Skeletal muscle tissue (tissue), 4 donors: ENCODE results near the gene PDE8B. TPM values are rescaled to one million over a fixed set of nuclear protein-coding genes. Genes with fewer than 3 reads are reported as not detected.

Source experiments
- H3K27ac ChIP-seq: one replicate; pipeline ENCODE4 v1.7.0; 2013; ENCODE audit warnings: mild to moderate bottlenecking, low read depth, low read length, inconsistent platforms
- H3K27me3 ChIP-seq, 3 donors: one replicate each; pipeline ENCODE4 v1.7.0; 2013; ENCODE audit warnings: low read length in 3 of 3; ENCODE audit not compliant: control insufficient read depth in 3 of 3, insufficient read depth in 3 of 3
- H3K36me3 ChIP-seq, 3 donors: one replicate each; pipeline ENCODE4 v1.7.0; 2013; ENCODE audit warnings: low read length in 3 of 3; ENCODE audit not compliant: control insufficient read depth in 3 of 3, insufficient read depth in 3 of 3
- H3K4me1 ChIP-seq, 3 donors: one replicate each; pipeline ENCODE4 v1.7.0; 2013; ENCODE audit warnings: low read length in 3 of 3, mild to moderate bottlenecking in 3 of 3; ENCODE audit not compliant: control insufficient read depth in 3 of 3, insufficient read depth in 3 of 3
- H3K4me3 ChIP-seq, 3 donors: one replicate each; pipeline ENCODE4 v1.7.0; 2013; ENCODE audit warnings: low read length in 3 of 3
- H3K9ac ChIP-seq, 3 donors: one replicate each; pipeline ENCODE4 v1.7.0; 2013; ENCODE audit warnings: low read length in 3 of 3, mild to moderate bottlenecking in 3 of 3, moderate library complexity in 2 of 3, low read depth in 1 of 3
- H3K9me3 ChIP-seq, 3 donors: one replicate each; pipeline ENCODE4 v1.7.0; 2013; ENCODE audit warnings: low read length in 3 of 3; ENCODE audit not compliant: control insufficient read depth in 3 of 3
- total RNA-seq: library from RNA; depleted of rRNA; stranded (reverse); fragments of >200 nt; gene quantifications from one replicate; pipeline ENCODE4 v1.2.3, GENCODE V29; 2014
- donor health status: Osteomylitis.

Gene PDE8B
- 1.0 TPM for total RNA-seq

GRCh38 chr5:77210091-77210963 is at the start of gene PDE8B:
Gene PDE8B (plus strand): TSS chr5:77210680. CDS start chr5:77210926, 246 bp downstream.
- no peaks in the 10 kb centered on the region for H3K9me3 ChIP-seq
- peak within 1 kb of the TSS; percentile 18 to 58 (median 37) for H3K4me3 ChIP-seq
- no peak within 1 kb of the TSS for H3K27ac ChIP-seq
- H3K4me1 ChIP-seq, result peaks cover 5 to 8% (median 6%) of the 10 kb centered on the region in 3 donors
- H3K27me3 ChIP-seq, result peaks cover 21 to 47% (median 38%) of the 10 kb centered on the region in 3 donors
- H3K36me3 ChIP-seq, result no peaks in the 10 kb centered on the region
- peak within 1 kb of the TSS in 1 of 3 donors; percentile 45 for H3K9ac ChIP-seq

- Histone ChIP-seq H3K27me3 (no peaks in the 10 kb centered on the region), H3K4me1 (peaks cover 7 to 22% (median 20%) of the 10 kb centered on the region in 3 donors), H3K9ac (no peak overlapping the region), H3K36me3 (no peaks in the 10 kb centered on the region), H3K9me3 (no peaks in the 10 kb centered on the region), H3K27ac (no peak overlapping the region), H3K4me3 (no peak overlapping the region)
These were observed 47.0 kb upstream of the PDE8B start for GRCh38 chr5:77163453-77163852.

GRCh38 chr5:77167063-77167462 is 43.4 kb upstream of the PDE8B start:
- no peak overlapping the region for H3K27ac ChIP-seq
- no peak overlapping the region for H3K4me3 ChIP-seq
- H3K27me3 ChIP-seq, result no peaks in the 10 kb centered on the region
- no peak overlapping the region for H3K9ac ChIP-seq
- peaks cover 13 to 38% (median 33%) of the 10 kb centered on the region in 3 donors for H3K4me1 ChIP-seq
- H3K36me3 ChIP-seq, result no peaks in the 10 kb centered on the region
- no peaks in the 10 kb centered on the region for H3K9me3 ChIP-seq

- Histone ChIP-seq H3K4me3 (no peak overlapping the region), H3K9ac (peak overlapping the region in 2 of 3 donors; percentile 27 to 52), H3K27ac (peak overlapping the region; percentile 57)
These were observed 42.8 kb upstream of the PDE8B start for GRCh38 chr5:77167695-77168121.

GRCh38 chr5:77168161-77168878 is 42.2 kb upstream of the PDE8B start:
- H3K27me3 ChIP-seq, result no peaks in the 10 kb centered on the region
- peak overlapping the region; percentile 57 for H3K27ac ChIP-seq
- H3K4me3 ChIP-seq, result peak overlapping the region in 2 of 3 donors; percentile 42 to 46
- peak overlapping the region in 2 of 3 donors; percentile 27 to 52 for H3K9ac ChIP-seq
- H3K36me3 ChIP-seq, result no peaks in the 10 kb centered on the region
- H3K9me3 ChIP-seq, result no peaks in the 10 kb centered on the region
- peaks cover 13 to 38% (median 33%) of the 10 kb centered on the region in 3 donors for H3K4me1 ChIP-seq

More at GRCh38 chr5:77167695-77168121, 42.8 kb upstream of the PDE8B start:
- Histone ChIP-seq H3K27me3 (no peaks in the 10 kb centered on the region), H3K4me1 (peaks cover 13 to 38% (median 33%) of the 10 kb centered on the region in 3 donors), H3K9me3 (no peaks in the 10 kb centered on the region), H3K36me3 (no peaks in the 10 kb centered on the region)

- Histone ChIP-seq H3K9me3 (no peaks in the 10 kb centered on the region), H3K27me3 (no peaks in the 10 kb centered on the region), H3K9ac (peak overlapping the region in 1 of 3 donors; percentile 52), H3K36me3 (no peaks in the 10 kb centered on the region), H3K4me1 (peaks cover 13 to 38% (median 33%) of the 10 kb centered on the region in 3 donors), H3K27ac (no peak overlapping the region), H3K4me3 (no peak overlapping the region)
These were observed 41.6 kb upstream of the PDE8B start for GRCh38 chr5:77168879-77169244.

- H3K9me3 ChIP-seq, result no peaks in the 10 kb centered on the region
- H3K36me3 ChIP-seq, result no peaks in the 10 kb centered on the region
- no peak overlapping the region for H3K9ac ChIP-seq
- H3K4me1 ChIP-seq, result peaks cover 13 to 38% (median 33%) of the 10 kb centered on the region in 3 donors
- H3K4me3 ChIP-seq, result no peak overlapping the region
- no peak overlapping the region for H3K27ac ChIP-seq
- H3K27me3 ChIP-seq, result no peaks in the 10 kb centered on the region
These were observed 40.1 kb upstream of the PDE8B start for GRCh38 chr5:77170196-77170890.

GRCh38 chr5:77171141-77171910 is 39.2 kb upstream of the PDE8B start:
- Histone ChIP-seq H3K27ac (no peak overlapping the region), H3K9ac (no peak overlapping the region), H3K36me3 (no peaks in the 10 kb centered on the region), H3K27me3 (no peaks in the 10 kb centered on the region), H3K4me3 (no peak overlapping the region), H3K4me1 (peaks cover 13 to 38% (median 32%) of the 10 kb centered on the region in 3 donors), H3K9me3 (no peaks in the 10 kb centered on the region)

- peaks cover 0 to 3% (median 0%) of the 10 kb centered on the region in 3 donors for H3K27me3 ChIP-seq
- H3K4me3 ChIP-seq, result no peak overlapping the region
- no peak overlapping the region for H3K27ac ChIP-seq
- H3K36me3 ChIP-seq, result no peaks in the 10 kb centered on the region
- H3K4me1 ChIP-seq, result peaks cover 12 to 25% (median 19%) of the 10 kb centered on the region in 3 donors
- H3K9ac ChIP-seq, result no peak overlapping the region
- no peaks in the 10 kb centered on the region for H3K9me3 ChIP-seq
These were observed 37.7 kb upstream of the PDE8B start for GRCh38 chr5:77172713-77173328.
